Endothelial cell of umbilical vein (primary cell): Measurements from ENCODE around the gene RNASE8. TPM values are rescaled to one million over a fixed set of nuclear protein-coding genes. Genes with fewer than 3 reads are reported as not detected.

Experiments used
- BruUV-seq: library from RNA; stranded (reverse); fragments of 400-500 nt; replicated peaks from 2 replicates; lab custom pipeline; 2021; lab: Mats Ljungman, UMichigan
- CTCF ChIA-PET: fragments of 300-600, 350-600 bp; sonication (Branson Sonifier 250); formaldehyde crosslinking; loops from one replicate; lab custom pipeline; 2021; ENCODE audit warnings: antibody characterized with exemption, inconsistent platforms; lab: Charles Lee
- POLR2A ChIA-PET: fragments of 300-600, 350-600 bp; sonication (Branson Sonifier 250); formaldehyde crosslinking; loops from one replicate; lab custom pipeline; 2021; ENCODE audit warnings: antibody characterized with exemption, inconsistent platforms; lab: Charles Lee
- DNase-seq: peaks from one replicate; pipeline ENCODE4 v3.0.0-alpha.2; 2011; ENCODE audit warnings: low read depth, low spot score
- FAIRE-seq: peaks from 2 replicates; lab custom pipeline; 2011; peaks lifted over from hg19 to GRCh38; lab: Jason Lieb, UNC
- H2AFZ ChIP-seq: 2 replicates; pipeline ENCODE4 v1.6.0; 2012; ENCODE audit warnings: low read depth, low read length, control low read depth, inconsistent platforms
- H3K27ac ChIP-seq: 2 replicates; pipeline ENCODE4 v1.5.1; 2011; ENCODE audit warnings: low read depth, mild to moderate bottlenecking, control low read depth, low read length, moderate library complexity; ENCODE audit not compliant: insufficient read depth
- H3K27me3 ChIP-seq, 2 experiments: 2 replicates each; pipeline versions ENCODE4 v1.6.0 to v1.6.1; 2011; ENCODE audit warnings: low read length in 2 of 2, mixed read lengths in 1 of 2; ENCODE audit not compliant: control insufficient read depth in 2 of 2, insufficient read depth in 2 of 2
- H3K36me3 ChIP-seq, 2 experiments: 2 replicates in 1 of 2; 3 replicates in 1 of 2; pipeline ENCODE4 v1.5.1; 2011; ENCODE audit warnings: low read length in 2 of 2, mild to moderate bottlenecking in 1 of 2, moderate library complexity in 1 of 2; ENCODE audit not compliant: control insufficient read depth in 2 of 2, insufficient read depth in 2 of 2; ENCODE audit errors: extremely low read depth in 1 of 2
- H3K4me1 ChIP-seq: 3 replicates; pipeline ENCODE4 v1.5.1; 2011; ENCODE audit warnings: mild to moderate bottlenecking, low read length; ENCODE audit not compliant: control insufficient read depth, insufficient read depth; ENCODE audit errors: extremely low read depth
- H3K4me2 ChIP-seq: 2 replicates; pipeline ENCODE4 v1.6.1; 2011; ENCODE audit warnings: low read length, control low read depth, mixed read lengths; ENCODE audit not compliant: insufficient read depth
- H3K4me3 ChIP-seq, 3 experiments: fragments of 200-600 bp in 1 of 3; sonication (generic), shearing (Covaris generic) in 1 of 3; replicated peaks in 1 of 3; 2 replicates each; pipeline ENCODE4 v1.5.1; 2011 to 2016; ENCODE audit warnings: control low read depth in 3 of 3, low read length in 3 of 3, mild to moderate bottlenecking in 2 of 3, inconsistent platforms in 1 of 3, low read depth in 1 of 3, moderate library complexity in 1 of 3; ENCODE audit not compliant: insufficient read depth in 1 of 3
- H3K79me2 ChIP-seq: 2 replicates; pipeline ENCODE4 v1.6.0; 2012; ENCODE audit warnings: low read length, inconsistent platforms; ENCODE audit not compliant: control insufficient read depth, insufficient read depth
- H3K9ac ChIP-seq: replicated peaks from 2 replicates; pipeline ENCODE3; 2011; ENCODE audit warnings: low read length, control low read depth; ENCODE audit not compliant: insufficient read depth; ENCODE audit errors: extremely low read depth
- H3K9me1 ChIP-seq: replicated peaks from 3 replicates; pipeline ENCODE4 v1.6.0; 2011; ENCODE audit warnings: mild to moderate bottlenecking, low read length; ENCODE audit not compliant: control insufficient read depth, insufficient read depth; ENCODE audit errors: extremely low read depth
- H3K9me3 ChIP-seq: replicated peaks from 2 replicates; pipeline ENCODE4 v1.5.1; 2012; ENCODE audit warnings: low read length, inconsistent platforms; ENCODE audit not compliant: control insufficient read depth, insufficient read depth
- H4K20me1 ChIP-seq: replicated peaks from 2 replicates; pipeline ENCODE3; 2011; ENCODE audit warnings: mild to moderate bottlenecking, low read length; ENCODE audit not compliant: control insufficient read depth, insufficient read depth; ENCODE audit errors: extremely low read depth
- EZH2 ChIP-seq: IDR thresholded peaks from 2 replicates; pipeline ENCODE4 v1.6.1; 2012; ENCODE audit warnings: borderline replicate concordance, low read depth, mild to moderate bottlenecking, moderate library complexity, low read length, inconsistent platforms; ENCODE audit not compliant: severe bottlenecking
- FOS ChIP-seq: IDR thresholded peaks from 2 replicates; pipeline ENCODE4 v1.6.1; 2011; ENCODE audit warnings: mild to moderate bottlenecking, low read length, moderate library complexity, borderline replicate concordance; ENCODE audit not compliant: insufficient read depth
- GATA2 ChIP-seq: IDR thresholded peaks from 2 replicates; pipeline ENCODE4 v1.7.0; 2011; ENCODE audit warnings: low read depth, mild to moderate bottlenecking, moderate library complexity, mixed read lengths, low read length; ENCODE audit not compliant: insufficient read length, insufficient read depth
- JUN ChIP-seq: IDR thresholded peaks from 2 replicates; pipeline ENCODE4 v1.6.1; 2011; ENCODE audit warnings: borderline replicate concordance, low read depth; ENCODE audit not compliant: insufficient read length, insufficient read depth
- MYC ChIP-seq: IDR thresholded peaks from one replicate; pipeline ENCODE4 v1.6.1; 2011; ENCODE audit warnings: mild to moderate bottlenecking, low read depth, low read length
- POLR2A ChIP-seq: IDR thresholded peaks from 2 replicates; pipeline ENCODE4 v1.6.1; 2012; ENCODE audit warnings: low read depth, mild to moderate bottlenecking, control low read depth, low read length
- POLR2AphosphoS5 ChIP-seq: IDR thresholded peaks from 2 replicates; pipeline ENCODE4 v1.6.1; 2012; ENCODE audit warnings: low read depth, mild to moderate bottlenecking, control low read depth, low read length, moderate library complexity; ENCODE audit not compliant: insufficient read depth
- dilution Hi-C: fragments of 300-500 bp; cut with MboI; formaldehyde crosslinking; loops from one replicate; pipeline ENCODE4 v1.15.0; 2019; ENCODE audit warnings: low sequenced_read_pairs; ENCODE audit not compliant: extremely low pct_ligation_motif_present
- intact Hi-C: fragments of 100-400 bp; cut with micrococcal nuclease; formaldehyde crosslinking; loops from one replicate; pipeline ENCODE4 v1.10.0; 2022
- polyA plus RNA-seq, 4 experiments: library from polyadenylated mRNA; depleted of rRNA in 3 of 4; stranded (reverse) in 3 of 4; unstranded in 1 of 4; fragments of >200 nt; gene quantifications; 2 replicates each; pipeline versions ENCODE4 v1.2.1 to v1.2.3, GENCODE V29; 2011 to 2012; ENCODE audit warnings: missing spikeins in 1 of 4
- total RNA-seq: library from RNA; stranded (reverse); gene quantifications from 2 replicates; pipeline ENCODE4 v1.2.3, GENCODE V29; 2021
- TF ChIP-seq, protein P1 (sequence below), 2 donors: IDR thresholded peaks; 1 replicate in 1 of 2; 2 replicates in 1 of 2; pipeline ENCODE4 v1.5.1; 2011; ENCODE audit warnings: low read length in 2 of 2, mild to moderate bottlenecking in 2 of 2, moderate library complexity in 2 of 2, control low read depth in 1 of 2, inconsistent platforms in 1 of 2, low read depth in 1 of 2; ENCODE audit not compliant: insufficient read depth in 1 of 2; ENCODE audit errors: extremely low read depth in 1 of 2
- TF ChIP-seq, protein P2 (sequence below): IDR thresholded peaks from 2 replicates; pipeline ENCODE4 v1.6.1; 2011; ENCODE audit not compliant: insufficient read depth, insufficient read length

Gene RNASE8
- total and polyA plus RNA-seq, 2 donors (not counting 3 experiments of a cell fraction or from before 2014, with no cell fraction given): not detected

DNA sequence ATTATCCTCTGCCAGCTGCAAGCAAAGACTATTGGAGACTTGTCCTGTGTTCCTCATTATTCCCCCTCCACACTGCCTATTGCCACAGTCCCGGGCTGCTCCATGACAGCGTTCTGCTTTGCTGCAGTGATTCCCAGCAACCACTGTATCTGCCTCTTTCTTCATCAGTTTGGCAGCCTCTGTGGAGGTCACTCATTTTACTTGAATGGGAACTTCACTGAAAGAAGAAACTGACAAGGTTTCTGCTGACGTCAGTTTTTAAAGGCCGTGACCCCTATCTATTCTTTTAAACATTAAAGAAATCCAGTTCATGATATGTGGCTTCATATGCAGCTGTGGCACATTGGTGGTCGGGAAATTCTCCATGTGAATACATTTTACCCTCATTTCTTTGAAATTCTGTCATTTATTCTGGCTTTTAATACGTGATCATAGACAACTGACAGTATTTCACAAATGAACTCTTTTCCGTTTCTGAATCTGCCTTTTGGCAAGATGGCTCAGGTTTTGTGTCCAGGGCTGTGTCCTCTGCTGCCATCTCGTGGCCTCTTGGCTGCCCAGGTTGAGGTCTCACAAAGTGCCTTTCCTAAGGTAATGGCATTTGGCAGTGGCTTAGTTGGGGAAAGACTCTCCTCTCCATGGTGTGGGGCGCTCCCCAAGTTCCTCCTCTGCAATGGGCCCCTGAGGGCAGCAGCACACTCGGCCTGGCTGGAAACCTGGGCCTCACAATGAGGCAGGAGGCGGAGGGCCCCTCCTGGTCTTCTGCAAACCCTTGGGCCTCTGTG is 49.1 kb downstream of the RNASE8 start:
- Histone ChIP-seq H4K20me1 (no peaks in the 10 kb centered on the region), H3K4me2 (peak overlapping the region; percentile 56), H3K9ac (no peak overlapping the region), H2AFZ (peak overlapping the region; percentile 85), H3K9me1 (no peaks in the 10 kb centered on the region), H3K27ac (no peak overlapping the region), H3K4me1 (peaks cover 14% of the 10 kb centered on the region), H3K4me3 (no peak overlapping the region), H3K79me2 (no peaks in the 10 kb centered on the region), H3K36me3 (no peaks in the 10 kb centered on the region), H3K9me3 (no peaks in the 10 kb centered on the region), H3K27me3 (peaks cover 3 to 4% of the 10 kb centered on the region in 2 experiments)
- TF ChIP-seq, protein P1, sequence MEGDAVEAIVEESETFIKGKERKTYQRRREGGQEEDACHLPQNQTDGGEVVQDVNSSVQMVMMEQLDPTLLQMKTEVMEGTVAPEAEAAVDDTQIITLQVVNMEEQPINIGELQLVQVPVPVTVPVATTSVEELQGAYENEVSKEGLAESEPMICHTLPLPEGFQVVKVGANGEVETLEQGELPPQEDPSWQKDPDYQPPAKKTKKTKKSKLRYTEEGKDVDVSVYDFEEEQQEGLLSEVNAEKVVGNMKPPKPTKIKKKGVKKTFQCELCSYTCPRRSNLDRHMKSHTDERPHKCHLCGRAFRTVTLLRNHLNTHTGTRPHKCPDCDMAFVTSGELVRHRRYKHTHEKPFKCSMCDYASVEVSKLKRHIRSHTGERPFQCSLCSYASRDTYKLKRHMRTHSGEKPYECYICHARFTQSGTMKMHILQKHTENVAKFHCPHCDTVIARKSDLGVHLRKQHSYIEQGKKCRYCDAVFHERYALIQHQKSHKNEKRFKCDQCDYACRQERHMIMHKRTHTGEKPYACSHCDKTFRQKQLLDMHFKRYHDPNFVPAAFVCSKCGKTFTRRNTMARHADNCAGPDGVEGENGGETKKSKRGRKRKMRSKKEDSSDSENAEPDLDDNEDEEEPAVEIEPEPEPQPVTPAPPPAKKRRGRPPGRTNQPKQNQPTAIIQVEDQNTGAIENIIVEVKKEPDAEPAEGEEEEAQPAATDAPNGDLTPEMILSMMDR (IDR thresholded peaks at IDR 0.05; ENCODE audit: extremely low read depth in 1 of 2, insufficient read depth in 1 of 2, low read depth in 1 of 2, low read length in 2 of 2): peak; percentile 90 to 92
- TF ChIP-seq FOS: no peak
- CTCF ChIA-PET: interaction anchor here (1.2 to 10.4 kb wide), 5 partner anchors 11 to 92 kb away, joined by 3 to 310 read pairs (median 130); partner anchors contain the start of gene ARHGEF40
- DNase-seq (peak; percentile 69), FAIRE-seq (peak; percentile 71)
- intact Hi-C loops: no loop called here
- POLR2A ChIA-PET: no interaction called here
- BruUV-seq: no TSS peak
- dilution Hi-C loops: no loop called here

DNA sequence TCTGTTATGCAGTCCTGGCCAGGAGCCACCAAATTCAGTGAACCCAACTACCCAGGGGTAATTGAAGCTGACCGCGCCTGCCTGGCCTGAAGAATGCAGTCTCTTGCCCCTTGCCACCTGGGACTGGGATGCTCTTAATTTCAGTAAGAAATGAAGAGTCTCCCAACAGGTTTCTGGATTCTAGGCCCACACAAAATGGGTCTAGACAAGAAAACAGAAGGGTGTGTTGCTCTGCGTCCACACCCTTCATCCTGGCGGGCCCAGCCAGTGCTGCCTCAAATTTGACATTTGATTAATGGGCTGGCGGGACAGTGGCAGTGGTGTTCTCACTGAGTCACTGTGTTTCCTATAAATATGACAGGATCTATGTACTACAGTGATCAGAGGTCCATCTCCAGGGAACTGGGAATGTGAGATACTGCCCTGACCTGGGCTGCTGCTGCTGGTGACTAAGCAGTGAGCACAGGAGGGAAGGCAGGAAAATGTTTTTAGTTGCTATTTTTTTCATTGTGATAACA is 49.7 kb downstream of the RNASE8 start:
- TF ChIP-seq, protein P2, sequence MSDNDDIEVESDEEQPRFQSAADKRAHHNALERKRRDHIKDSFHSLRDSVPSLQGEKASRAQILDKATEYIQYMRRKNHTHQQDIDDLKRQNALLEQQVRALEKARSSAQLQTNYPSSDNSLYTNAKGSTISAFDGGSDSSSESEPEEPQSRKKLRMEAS: no peak
- TF ChIP-seq GATA2: no peak
- no peak for TF ChIP-seq POLR2A
- no peak for TF ChIP-seq FOS
- TF ChIP-seq POLR2AphosphoS5: no peak
- TF ChIP-seq, protein P1 (IDR thresholded peaks at IDR 0.05; ENCODE audit: extremely low read depth in 1 of 2, insufficient read depth in 1 of 2, low read depth in 1 of 2, low read length in 2 of 2): no peak
- no peak for TF ChIP-seq MYC
- TF ChIP-seq EZH2: no peak
- no peak for TF ChIP-seq JUN
- H3K4me3 ChIP-seq: no peak overlapping the region
- ChIA-PET CTCF (interaction anchor here (1.2 to 10.4 kb wide), 3 partner anchors 11 to 92 kb away, joined by 3 to 310 read pairs (median 203); no protein-coding TSS in a partner anchor), POLR2A (no interaction called here)
- no peak for FAIRE-seq
- H3K9ac ChIP-seq: no peak overlapping the region
- no peaks in the 10 kb centered on the region for H4K20me1 ChIP-seq
- H3K9me1 ChIP-seq: no peaks in the 10 kb centered on the region
- no peaks in the 10 kb centered on the region for H3K79me2 ChIP-seq
- H3K4me2 ChIP-seq: no peak overlapping the region
- H3K4me1 ChIP-seq: peaks cover 14% of the 10 kb centered on the region
- no peaks in the 10 kb centered on the region for H3K9me3 ChIP-seq
- H3K27ac ChIP-seq: no peak overlapping the region
- no peak for DNase-seq
- intact Hi-C loops (no loop called here), dilution Hi-C loops (no loop called here)
- H2AFZ ChIP-seq: no peak overlapping the region
- BruUV-seq: no TSS peak
- H3K27me3 ChIP-seq: peaks cover 2 to 3% of the 10 kb centered on the region in 2 experiments
- no peaks in the 10 kb centered on the region for H3K36me3 ChIP-seq
